ENCODE results near the gene TEPSIN.

TEPSIN gene

GRCh38 chr17:81221371-81221841 is 17.4 kb downstream of the TEPSIN start:
- Histone ChIP-seq H3K9me3 (ENCODE audit: insufficient read depth, low read length) (no peaks in the 10 kb centered on the region), H3K79me2 (ENCODE audit: insufficient read depth, low read length) (peaks cover 3% of the 10 kb centered on the region; the same call in 1 of the 2 replicates), H2AFZ (ENCODE audit: low read depth, low read length, severe bottlenecking) (no peak overlapping the region), H3F3A (ENCODE audit: insufficient read depth) (0 out of 2 replicates have a peak, but pooled peaks cover 3% of the 10 kb centered on the region), H3K27ac (ENCODE audit: low read depth, low read length) (no peak overlapping the region), H4K20me1 (ENCODE audit: low read depth, low read length) (no peaks in the 10 kb centered on the region), H3K9me2 (replicated peaks; ENCODE audit: insufficient read depth, low read length) (no peaks in the 10 kb centered on the region), H3K9ac (ENCODE audit: low read length) (peak overlapping the region; percentile 82), H3K27me3 (ENCODE audit: low read length) (no peaks in the 10 kb centered on the region), H3K4me3 (ENCODE audit: insufficient read depth, low read length, poor library complexity, severe bottlenecking) (no peak overlapping the region), H3K4me2 (ENCODE audit: low read depth, low read length, poor library complexity, severe bottlenecking) (peak overlapping the region; percentile 65), H3K36me3 (ENCODE audit: low read length) (no peaks in the 10 kb centered on the region)
- TF ChIP-seq, protein P1, sequence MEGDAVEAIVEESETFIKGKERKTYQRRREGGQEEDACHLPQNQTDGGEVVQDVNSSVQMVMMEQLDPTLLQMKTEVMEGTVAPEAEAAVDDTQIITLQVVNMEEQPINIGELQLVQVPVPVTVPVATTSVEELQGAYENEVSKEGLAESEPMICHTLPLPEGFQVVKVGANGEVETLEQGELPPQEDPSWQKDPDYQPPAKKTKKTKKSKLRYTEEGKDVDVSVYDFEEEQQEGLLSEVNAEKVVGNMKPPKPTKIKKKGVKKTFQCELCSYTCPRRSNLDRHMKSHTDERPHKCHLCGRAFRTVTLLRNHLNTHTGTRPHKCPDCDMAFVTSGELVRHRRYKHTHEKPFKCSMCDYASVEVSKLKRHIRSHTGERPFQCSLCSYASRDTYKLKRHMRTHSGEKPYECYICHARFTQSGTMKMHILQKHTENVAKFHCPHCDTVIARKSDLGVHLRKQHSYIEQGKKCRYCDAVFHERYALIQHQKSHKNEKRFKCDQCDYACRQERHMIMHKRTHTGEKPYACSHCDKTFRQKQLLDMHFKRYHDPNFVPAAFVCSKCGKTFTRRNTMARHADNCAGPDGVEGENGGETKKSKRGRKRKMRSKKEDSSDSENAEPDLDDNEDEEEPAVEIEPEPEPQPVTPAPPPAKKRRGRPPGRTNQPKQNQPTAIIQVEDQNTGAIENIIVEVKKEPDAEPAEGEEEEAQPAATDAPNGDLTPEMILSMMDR (IDR thresholded peaks at IDR 0.05; ENCODE audit: insufficient read depth, low read length, poor library complexity, severe bottlenecking): no peak
- TF ChIP-seq EZH2phosphoT487 (conservative IDR thresholded peaks at IDR 0.05; ENCODE audit: low read length): no peak

DNA sequence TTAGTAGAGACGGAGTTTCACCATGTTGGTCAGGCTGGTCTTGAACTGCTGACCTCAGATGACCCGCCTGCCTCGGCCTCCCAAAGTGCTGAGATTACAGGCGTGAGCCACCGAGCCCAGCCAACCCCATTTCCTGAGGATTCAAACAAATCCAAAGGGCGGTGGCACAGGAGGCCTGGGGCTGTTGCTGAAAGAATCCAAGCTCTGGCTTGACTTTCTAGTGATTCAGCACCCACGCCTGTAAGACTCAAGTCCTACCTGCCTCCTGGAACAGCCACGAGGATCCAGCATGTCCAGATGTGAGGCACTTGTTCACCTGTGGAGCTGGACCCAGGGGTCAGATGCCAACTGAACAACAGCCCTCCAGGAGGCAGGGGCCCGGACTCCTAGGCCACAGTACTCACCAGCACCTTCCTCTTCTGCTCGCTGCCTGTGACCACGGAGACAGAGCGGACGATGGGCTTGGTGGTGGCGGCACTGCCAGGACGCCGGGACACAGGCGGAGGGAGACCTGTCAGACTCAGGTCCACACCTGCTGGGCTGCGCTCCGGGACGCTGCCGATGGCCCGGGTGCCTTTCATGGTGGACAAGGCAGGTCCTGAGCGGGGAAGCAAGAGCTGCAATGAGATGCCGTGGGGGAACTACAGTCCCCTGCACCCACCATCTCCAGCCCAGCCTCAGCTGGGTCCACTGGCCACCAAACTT is 19.2 kb downstream of the TEPSIN start:
- Histone ChIP-seq H3K9me3 (ENCODE audit: insufficient read depth, low read length) (no peaks in the 10 kb centered on the region), H4K20me1 (ENCODE audit: low read depth, low read length) (no peaks in the 10 kb centered on the region), H3K9ac (ENCODE audit: low read length) (no peak overlapping the region), H3K27ac (ENCODE audit: low read depth, low read length) (no peak overlapping the region), H3K4me2 (ENCODE audit: low read depth, low read length, poor library complexity, severe bottlenecking) (no peak overlapping the region), H2AFZ (ENCODE audit: low read depth, low read length, severe bottlenecking) (no peak overlapping the region), H3F3A (ENCODE audit: insufficient read depth) (0 out of 2 replicates have a peak, but pooled peaks cover 3% of the 10 kb centered on the region), H3K4me3 (ENCODE audit: insufficient read depth, low read length, poor library complexity, severe bottlenecking) (no peak overlapping the region), H3K9me2 (replicated peaks; ENCODE audit: insufficient read depth, low read length) (no peaks in the 10 kb centered on the region), H3K79me2 (ENCODE audit: insufficient read depth, low read length) (peaks cover 3% of the 10 kb centered on the region; the same call in 1 of the 2 replicates), H3K36me3 (ENCODE audit: low read length) (no peaks in the 10 kb centered on the region), H3K27me3 (ENCODE audit: low read length) (no peaks in the 10 kb centered on the region)
- TF ChIP-seq, protein P1 (IDR thresholded peaks at IDR 0.05; ENCODE audit: insufficient read depth, low read length, poor library complexity, severe bottlenecking): no peak
- no peak for TF ChIP-seq EZH2phosphoT487 (conservative IDR thresholded peaks at IDR 0.05; ENCODE audit: low read length)

DNA sequence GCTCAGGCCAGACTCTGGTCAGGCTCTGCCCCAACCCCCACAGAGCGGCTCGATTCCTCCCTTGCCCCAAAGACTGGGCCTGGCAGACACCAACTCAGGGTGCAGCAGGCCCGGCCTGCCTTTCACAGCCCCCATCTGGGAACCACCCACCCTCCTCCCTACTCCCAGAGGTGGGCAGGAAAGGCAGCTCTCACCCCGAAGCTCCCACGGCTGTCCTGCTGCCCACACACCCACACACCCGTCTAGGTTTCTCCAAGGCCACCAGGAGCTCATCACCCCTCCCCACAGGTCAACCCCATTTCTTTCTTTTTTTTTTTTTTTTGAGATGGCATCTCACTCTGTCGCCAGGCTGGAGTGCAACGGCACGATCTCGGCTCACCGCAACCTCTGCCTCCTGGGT is 19.9 kb downstream of the TEPSIN start:
- Histone ChIP-seq H3K27me3 (ENCODE audit: low read length) (no peaks in the 10 kb centered on the region), H3K9me3 (ENCODE audit: insufficient read depth, low read length) (no peaks in the 10 kb centered on the region), H3K27ac (ENCODE audit: low read depth, low read length) (no peak overlapping the region), H3K79me2 (ENCODE audit: insufficient read depth, low read length) (peaks cover 3% of the 10 kb centered on the region; the same call in 1 of the 2 replicates), H3K4me3 (ENCODE audit: insufficient read depth, low read length, poor library complexity, severe bottlenecking) (no peak overlapping the region), H4K20me1 (ENCODE audit: low read depth, low read length) (no peaks in the 10 kb centered on the region), H3K4me2 (ENCODE audit: low read depth, low read length, poor library complexity, severe bottlenecking) (no peak overlapping the region), H3K9me2 (replicated peaks; ENCODE audit: insufficient read depth, low read length) (no peaks in the 10 kb centered on the region), H2AFZ (ENCODE audit: low read depth, low read length, severe bottlenecking) (no peak overlapping the region), H3F3A (ENCODE audit: insufficient read depth) (0 out of 2 replicates have a peak, but pooled peaks cover 3% of the 10 kb centered on the region), H3K36me3 (ENCODE audit: low read length) (no peaks in the 10 kb centered on the region), H3K9ac (ENCODE audit: low read length) (no peak overlapping the region)
- no peak for TF ChIP-seq EZH2phosphoT487 (conservative IDR thresholded peaks at IDR 0.05; ENCODE audit: low read length)
- TF ChIP-seq, protein P1 (IDR thresholded peaks at IDR 0.05; ENCODE audit: insufficient read depth, low read length, poor library complexity, severe bottlenecking): no peak
